ENCODE measurements around the gene TADA1. TPM values are rescaled to one million over a fixed set of nuclear protein-coding genes. Genes with fewer than 3 reads are reported as not detected.
A peak's percentile ranks its signal among the peaks of the same experiment; 100 is the strongest.

The TADA1 gene
- total RNA-seq, result 10 to 100 TPM; 10.1 to 12.1 TPM

DNA sequence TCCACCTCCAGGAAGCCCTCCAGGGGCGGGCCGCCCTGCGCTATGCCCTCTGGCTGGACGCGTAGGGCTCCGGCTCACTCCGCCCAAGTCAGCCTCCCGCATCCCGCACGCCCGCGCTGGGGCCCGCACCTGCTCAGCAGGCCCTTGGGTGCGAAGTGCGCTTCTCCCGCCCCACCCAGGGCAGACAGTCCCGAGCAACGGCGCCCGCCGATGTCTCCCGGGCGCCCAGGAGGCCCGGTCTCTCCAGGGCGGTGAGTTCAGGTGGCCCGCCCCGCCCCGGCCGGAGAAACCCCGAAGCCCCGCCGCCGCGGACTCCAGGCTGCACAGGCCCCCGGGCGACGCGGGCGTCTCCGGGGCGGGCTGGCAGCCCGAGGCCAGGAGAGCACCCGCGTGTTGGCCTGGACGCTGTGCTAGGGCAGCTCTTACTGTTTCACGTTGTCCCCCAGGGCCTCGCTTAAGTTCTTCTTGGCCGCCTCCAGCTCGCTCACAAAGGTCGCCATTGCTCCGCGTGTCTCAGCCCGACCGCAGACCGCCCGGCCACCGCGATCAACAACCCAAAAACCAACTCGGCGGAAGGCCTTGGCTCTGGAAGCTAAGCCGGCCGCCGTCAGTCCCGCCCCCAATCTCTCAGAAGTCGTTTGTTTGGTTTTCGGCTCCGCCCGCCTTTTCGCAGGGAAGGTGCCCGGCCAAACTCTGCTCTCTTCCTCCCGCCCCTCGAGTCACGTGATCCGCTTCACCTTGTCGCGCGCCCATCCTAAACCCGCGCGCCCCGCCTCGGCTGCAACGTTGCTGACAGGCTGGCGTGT lies at the start of gene TADA1:
Gene TADA1, minus strand, starts transcription at position 531 of the 806 bp plus-strand sequence. Its CDS starts 31 bp downstream, at position 500.
- peaks cover 6% of the 10 kb centered on the region for H3K4me1 ChIP-seq
- H3K27ac ChIP-seq, result peak within 1 kb of the TSS; percentile 95
- TF ChIP-seq, protein P1, sequence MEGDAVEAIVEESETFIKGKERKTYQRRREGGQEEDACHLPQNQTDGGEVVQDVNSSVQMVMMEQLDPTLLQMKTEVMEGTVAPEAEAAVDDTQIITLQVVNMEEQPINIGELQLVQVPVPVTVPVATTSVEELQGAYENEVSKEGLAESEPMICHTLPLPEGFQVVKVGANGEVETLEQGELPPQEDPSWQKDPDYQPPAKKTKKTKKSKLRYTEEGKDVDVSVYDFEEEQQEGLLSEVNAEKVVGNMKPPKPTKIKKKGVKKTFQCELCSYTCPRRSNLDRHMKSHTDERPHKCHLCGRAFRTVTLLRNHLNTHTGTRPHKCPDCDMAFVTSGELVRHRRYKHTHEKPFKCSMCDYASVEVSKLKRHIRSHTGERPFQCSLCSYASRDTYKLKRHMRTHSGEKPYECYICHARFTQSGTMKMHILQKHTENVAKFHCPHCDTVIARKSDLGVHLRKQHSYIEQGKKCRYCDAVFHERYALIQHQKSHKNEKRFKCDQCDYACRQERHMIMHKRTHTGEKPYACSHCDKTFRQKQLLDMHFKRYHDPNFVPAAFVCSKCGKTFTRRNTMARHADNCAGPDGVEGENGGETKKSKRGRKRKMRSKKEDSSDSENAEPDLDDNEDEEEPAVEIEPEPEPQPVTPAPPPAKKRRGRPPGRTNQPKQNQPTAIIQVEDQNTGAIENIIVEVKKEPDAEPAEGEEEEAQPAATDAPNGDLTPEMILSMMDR (IDR thresholded peaks at IDR 0.05), result no peak
- H3K27me3 ChIP-seq, result no peaks in the 10 kb centered on the region
- peak within 1 kb of the TSS; percentile 48 to 84 for H3K9ac ChIP-seq (ENCODE audit: low read depth in 2 of 2, low read length in 2 of 2)
- DNase-seq, result peak; percentile 99
- H3K36me3 ChIP-seq, result no peaks in the 10 kb centered on the region
- no peaks in the 10 kb centered on the region for H3K9me3 ChIP-seq
- intact Hi-C loops (cut with DNase I), result no loop called here
- H3K4me3 ChIP-seq, result peak within 1 kb of the TSS; percentile 79

DNA sequence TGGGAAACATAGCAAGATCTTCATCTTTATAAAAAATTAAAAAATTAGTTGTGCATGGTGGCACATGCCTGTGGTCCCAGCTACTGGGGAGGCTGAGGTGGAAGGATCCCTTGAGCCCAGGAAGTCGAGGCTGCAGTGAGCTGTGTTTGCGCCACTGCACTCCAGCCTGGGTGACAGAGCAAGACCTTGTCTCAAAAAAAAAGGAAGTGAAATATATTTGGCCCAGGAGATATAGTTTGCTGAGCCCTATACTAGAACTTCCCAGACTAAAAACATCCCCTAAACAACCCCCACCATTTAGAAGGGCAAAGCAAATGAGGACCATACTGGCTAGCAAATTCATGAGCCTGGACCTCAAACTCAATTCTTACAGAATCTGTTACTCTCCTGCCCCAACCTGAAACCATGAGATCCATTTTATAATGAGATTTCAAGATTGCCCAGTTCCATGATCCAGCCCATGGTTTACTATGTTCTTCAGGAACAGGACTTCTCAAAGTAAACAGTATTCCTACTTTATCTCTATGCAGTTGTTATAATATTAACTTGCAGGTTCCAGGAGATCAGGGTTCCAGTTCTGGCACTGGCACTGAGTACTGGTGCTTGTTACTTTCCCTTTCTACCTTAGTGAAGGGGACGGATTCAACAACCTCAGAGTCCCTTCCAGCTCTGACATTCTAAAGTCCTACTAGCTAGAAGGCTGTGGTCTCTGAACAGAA lies 48.9 kb upstream of the TADA1 start:
- Histone ChIP-seq H3K36me3 (no peaks in the 10 kb centered on the region), H3K27ac (no peak overlapping the region), H3K27me3 (peaks cover 15% of the 10 kb centered on the region), H3K9me3 (no peaks in the 10 kb centered on the region), H3K9ac (ENCODE audit: low read depth in 2 of 2, low read length in 2 of 2) (no peak overlapping the region), H3K4me3 (no peak overlapping the region), H3K4me1 (no peaks in the 10 kb centered on the region)
- DNase-seq, result peak; percentile 32
- intact Hi-C loops (cut with DNase I), result no loop called here
- TF ChIP-seq, protein P1 (IDR thresholded peaks at IDR 0.05), result no peak

DNA sequence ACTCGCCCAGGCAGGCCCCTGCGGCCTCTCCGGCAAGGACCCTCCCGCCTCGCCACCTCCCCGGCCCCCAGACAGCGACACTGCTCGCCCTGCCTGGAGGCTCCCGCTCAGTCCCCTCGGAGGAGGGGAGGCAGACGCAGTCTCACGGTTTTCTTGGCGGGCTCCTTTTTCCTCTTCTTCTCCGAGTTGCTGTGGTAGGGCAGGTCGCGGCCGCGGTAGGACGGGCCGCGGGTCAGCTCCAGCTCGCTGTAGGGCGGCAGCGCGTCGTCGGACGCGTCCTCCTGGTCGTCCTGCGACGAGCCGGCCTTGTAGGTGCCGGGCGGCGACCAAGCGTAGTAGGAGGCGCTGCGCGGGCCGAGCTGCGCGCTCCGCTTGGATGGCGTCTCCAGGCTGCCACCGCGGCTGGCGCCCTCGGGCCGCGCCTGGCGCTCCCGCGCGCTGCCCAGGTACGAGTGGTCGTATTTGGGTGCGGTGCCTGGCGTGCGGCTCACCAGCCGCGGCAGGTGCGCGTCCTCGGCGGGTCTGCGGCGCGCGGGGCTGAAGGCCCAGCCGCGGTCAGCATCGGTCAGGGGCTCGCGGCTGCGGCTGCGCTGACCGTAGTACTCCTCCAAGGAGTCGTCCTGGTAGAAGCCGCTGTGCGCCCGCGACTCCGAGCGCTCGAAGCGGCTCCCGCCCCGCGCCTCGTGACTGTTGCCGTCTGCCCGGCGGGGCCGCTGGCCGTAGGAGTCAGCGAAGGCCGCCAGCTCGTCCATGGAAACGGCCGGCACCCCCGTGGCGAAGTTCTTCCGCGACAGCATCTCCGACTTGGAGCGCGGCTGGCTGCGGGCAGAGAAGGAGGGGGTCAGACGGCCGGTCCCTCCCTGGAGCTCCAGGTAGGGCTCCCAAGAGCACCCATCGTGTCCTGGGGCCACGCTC lies 44.8 kb upstream of the TADA1 start:
- TF ChIP-seq, protein P1 (IDR thresholded peaks at IDR 0.05), result no peak
- intact Hi-C loops (cut with DNase I), result no loop called here
- Histone ChIP-seq H3K27me3 (peaks cover 15% of the 10 kb centered on the region), H3K27ac (no peak overlapping the region), H3K9ac (ENCODE audit: low read depth in 2 of 2, low read length in 2 of 2) (no peak overlapping the region), H3K36me3 (no peaks in the 10 kb centered on the region), H3K9me3 (no peaks in the 10 kb centered on the region), H3K4me3 (peak overlapping the region; percentile 45), H3K4me1 (no peaks in the 10 kb centered on the region)
- peak; percentile 31 for DNase-seq

DNA sequence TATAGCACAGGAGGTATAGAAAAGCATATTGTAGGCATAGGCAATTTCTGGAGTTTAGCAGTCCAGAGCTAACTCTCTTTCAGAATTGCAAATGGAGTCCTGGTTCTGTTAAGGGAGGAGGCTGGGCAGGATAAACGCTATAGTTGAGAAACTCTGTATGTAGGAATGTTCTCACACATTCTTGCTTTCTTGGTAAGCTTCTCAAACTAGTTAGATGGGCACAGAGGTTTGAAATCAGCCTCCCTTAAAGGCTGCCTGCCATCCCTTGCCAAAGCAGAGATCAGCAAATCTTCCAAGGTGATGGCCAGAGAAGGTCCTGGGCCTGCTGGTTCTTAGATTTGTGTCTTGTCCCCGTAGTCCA lies 42.9 kb upstream of the TADA1 start:
- Histone ChIP-seq H3K27ac (no peak overlapping the region), H3K36me3 (no peaks in the 10 kb centered on the region), H3K9ac (ENCODE audit: low read depth in 2 of 2, low read length in 2 of 2) (no peak overlapping the region), H3K4me3 (no peak overlapping the region), H3K27me3 (peaks cover 15% of the 10 kb centered on the region), H3K9me3 (no peaks in the 10 kb centered on the region), H3K4me1 (no peaks in the 10 kb centered on the region)
- intact Hi-C loops (cut with DNase I), result loop anchor here (10.0 kb wide), 1 partner anchor 206 kb away; no protein-coding TSS in a partner anchor
- TF ChIP-seq, protein P1 (IDR thresholded peaks at IDR 0.05), result no peak
- DNase-seq, result no peak

Measured in colonic mucosa (tissue), 4 donors.